HCT116 (cell line): ENCODE results near the gene STMND1. TPM values are rescaled to one million over a fixed set of nuclear protein-coding genes. Genes with fewer than 3 reads are reported as not detected.

Experiments used
- ATAC-seq: fragments of 200-7000 bp; cut with Tn5 transposase; 2 replicates; pipeline ENCODE4 v1.9.1; 2020; ENCODE audit warnings: mild to moderate bottlenecking, moderate library complexity
- BruUV-seq: library from RNA; stranded (reverse); fragments of 400-500 nt; replicated peaks from 2 replicates; lab custom pipeline; 2021; lab: Mats Ljungman, UMichigan
- CTCF ChIA-PET: fragments of 300-600 bp; sonication (Branson Sonifier 250); formaldehyde crosslinking; loops from one replicate; lab custom pipeline; 2021; ENCODE audit warnings: antibody characterized with exemption; lab: Charles Lee
- POLR2A ChIA-PET: fragments of 300-600, 350-600 bp; sonication (Branson Sonifier 250); formaldehyde crosslinking; loops from one replicate; lab custom pipeline; 2021; ENCODE audit warnings: antibody characterized with exemption; lab: Charles Lee
- RAD21 ChIA-PET, 2 experiments: fragments of 300-600 bp; sonication (Branson Sonifier 250); formaldehyde crosslinking; loops; one replicate each; lab custom pipeline; 2023; ENCODE audit warnings: low total read pairs in 2 of 2; ENCODE audit not compliant: uncharacterized antibody in 2 of 2, unreplicated experiment in 2 of 2, low non-redundant PET in 1 of 2; lab: Charles Lee
- DNase-seq: peaks from one replicate; pipeline ENCODE4 v3.0.0-alpha.2; 2010; ENCODE audit warnings: low read depth, low spot score
- H2AFZ ChIP-seq: fragments of 200-600 bp; shearing (Covaris generic), sonication (generic); 2 replicates; pipeline ENCODE4 v1.6.1; 2017; ENCODE audit warnings: low read depth, mixed run types, mixed read lengths, antibody characterized with exemption, low read length; ENCODE audit not compliant: poor library complexity, severe bottlenecking
- H3K27ac ChIP-seq: 2 replicates; pipeline ENCODE4 v1.5.1; 2012; ENCODE audit warnings: low read depth, low read length
- H3K27me3 ChIP-seq: fragments of 200-600 bp; sonication (generic); 2 replicates; pipeline ENCODE4 v1.6.1; 2016; ENCODE audit warnings: mixed run types, low read length, mixed read lengths; ENCODE audit not compliant: insufficient read depth
- H3K36me3 ChIP-seq, 2 experiments: fragments of 200-500 bp in 1 of 2; fragments of 200-600 bp in 1 of 2; sonication (Bioruptor generic) in 1 of 2; sonication (generic) in 1 of 2; 2 replicates each; pipeline versions ENCODE4 v1.5.1 to v1.6.1; 2014 to 2016; ENCODE audit warnings: low read length in 2 of 2, inconsistent platforms in 1 of 2, mixed read lengths in 1 of 2, mixed run types in 1 of 2; ENCODE audit not compliant: insufficient read depth in 2 of 2, control insufficient read depth in 1 of 2
- H3K4me1 ChIP-seq, 2 experiments: fragments of 200-600 bp in 1 of 2; sonication (generic) in 1 of 2; 2 replicates each; pipeline versions ENCODE4 v1.5.1 to v1.6.1; 2012 to 2017; ENCODE audit warnings: low read length in 2 of 2, inconsistent platforms in 1 of 2, mild to moderate bottlenecking in 1 of 2, mixed read lengths in 1 of 2, mixed run types in 1 of 2, moderate library complexity in 1 of 2; ENCODE audit not compliant: insufficient read depth in 2 of 2, control insufficient read depth in 1 of 2
- H3K4me2 ChIP-seq: fragments of 200-600 bp; sonication (generic); 2 replicates; pipeline ENCODE4 v1.6.1; 2017; ENCODE audit warnings: mixed run types, low read length, mixed read lengths
- H3K4me3 ChIP-seq, 2 experiments: fragments of 200-600 bp in 1 of 2; sonication (generic) in 1 of 2; replicated peaks in 1 of 2; 2 replicates each; pipeline ENCODE4 v1.5.1; 2011 to 2016; ENCODE audit warnings: low read length in 2 of 2, control low read depth in 1 of 2, low read depth in 1 of 2, mild to moderate bottlenecking in 1 of 2, mixed read lengths in 1 of 2, mixed run types in 1 of 2
- H3K79me2 ChIP-seq: fragments of 200-600 bp; sonication (generic); 2 replicates; pipeline ENCODE4 v1.6.1; 2017; ENCODE audit warnings: mild to moderate bottlenecking, mixed run types, low read length, moderate library complexity, mixed read lengths; ENCODE audit not compliant: insufficient read depth
- H3K9ac ChIP-seq: fragments of 200-600 bp; sonication (generic); 2 replicates; pipeline ENCODE4 v1.6.1; 2016; ENCODE audit warnings: low read length, mixed read lengths
- H3K9me2 ChIP-seq: fragments of 200-600 bp; sonication (generic), shearing (Covaris generic); 2 replicates; pipeline ENCODE4 v1.6.1; 2017; ENCODE audit warnings: mixed run types, mild to moderate bottlenecking, moderate library complexity; ENCODE audit not compliant: insufficient read depth
- H3K9me3 ChIP-seq, 2 experiments: fragments of 200-500 bp in 1 of 2; fragments of 200-600 bp in 1 of 2; sonication (Bioruptor generic) in 1 of 2; sonication (generic) in 1 of 2; 2 replicates each; pipeline ENCODE4 v1.6.1; 2014 to 2017; ENCODE audit warnings: low read length in 2 of 2, mixed read lengths in 2 of 2, inconsistent platforms in 1 of 2, low read depth in 1 of 2, mild to moderate bottlenecking in 1 of 2, mixed run types in 1 of 2, moderate library complexity in 1 of 2; ENCODE audit not compliant: control insufficient read depth in 1 of 2, insufficient read depth in 1 of 2
- H4K20me1 ChIP-seq: fragments of 200-600 bp; sonication (generic), shearing (Covaris generic); 2 replicates; pipeline ENCODE4 v1.6.1; 2017; ENCODE audit warnings: mixed run types, mild to moderate bottlenecking, moderate library complexity; ENCODE audit not compliant: insufficient read depth
- CBX3 ChIP-seq: IDR thresholded peaks from 2 replicates; pipeline ENCODE4 v1.6.1; 2012; ENCODE audit warnings: low read depth
- CEBPB ChIP-seq: IDR thresholded peaks from 2 replicates; pipeline ENCODE4 v1.6.1; 2012; ENCODE audit warnings: low read depth
- EGR1 ChIP-seq: IDR thresholded peaks from 2 replicates; pipeline ENCODE4 v1.6.1; 2012; ENCODE audit warnings: low read depth
- ELF1 ChIP-seq: IDR thresholded peaks from 2 replicates; pipeline ENCODE4 v1.6.1; 2012; ENCODE audit warnings: low read depth, borderline replicate concordance
- JUND ChIP-seq: IDR thresholded peaks from 2 replicates; pipeline ENCODE4 v1.6.1; 2012
- MAX ChIP-seq: IDR thresholded peaks from 2 replicates; pipeline ENCODE4 v1.6.1; 2012
- POLR2A ChIP-seq: IDR thresholded peaks from 2 replicates; pipeline ENCODE4 v1.7.0; 2011; ENCODE audit warnings: borderline replicate concordance; ENCODE audit not compliant: insufficient read depth, insufficient read length; ENCODE audit errors: extremely low read depth
- SRF ChIP-seq: IDR thresholded peaks from 2 replicates; pipeline ENCODE4 v1.6.1; 2012; ENCODE audit warnings: low read depth
- TCF7L2 ChIP-seq: IDR thresholded peaks from 2 replicates; pipeline ENCODE4 v1.7.0; 2011; ENCODE audit warnings: borderline replicate concordance, inconsistent platforms; ENCODE audit not compliant: insufficient read depth, insufficient read length; ENCODE audit errors: extremely low read depth
- YY1 ChIP-seq: IDR thresholded peaks from 2 replicates; pipeline ENCODE4 v1.6.1; 2011; ENCODE audit warnings: low read length, low read depth, moderate library complexity, mild to moderate bottlenecking; ENCODE audit not compliant: insufficient replicate concordance; ENCODE audit errors: extremely low read depth
- ZBTB33 ChIP-seq: IDR thresholded peaks from 2 replicates; pipeline ENCODE4 v1.6.1; 2011; ENCODE audit warnings: mild to moderate bottlenecking, low read length, moderate library complexity; ENCODE audit not compliant: insufficient replicate concordance; ENCODE audit errors: extremely low read depth
- ZFX ChIP-seq: fragments of 450-650 bp; IDR thresholded peaks from 2 replicates; pipeline ENCODE4 v1.6.1; 2017
- ZNF274 ChIP-seq: fragments of 200-500 bp; sonication (Bioruptor generic); IDR thresholded peaks from 2 replicates; pipeline ENCODE4 v1.6.1; 2014; ENCODE audit warnings: mild to moderate bottlenecking, low read depth, low read length, inconsistent platforms
- intact Hi-C: fragments of 100-400 bp; cut with micrococcal nuclease; formaldehyde crosslinking; loops from 2 replicates; pipeline ENCODE4 v1.10.0; 2022
- total RNA-seq: library from RNA; stranded (reverse); gene quantifications from one replicate; pipeline ENCODE4 v1.2.1, GENCODE V29; 2021; ENCODE audit not compliant: unreplicated experiment
- TF ChIP-seq, protein P1 (sequence below): IDR thresholded peaks from 2 replicates; pipeline ENCODE4 v1.6.1; 2012
- TF ChIP-seq, protein P2 (sequence below): IDR thresholded peaks from 2 replicates; pipeline ENCODE4 v1.6.1; 2012; ENCODE audit warnings: low read depth

The STMND1 gene
- total RNA-seq, 1 experiment from 2014 or later, result not detected

DNA sequence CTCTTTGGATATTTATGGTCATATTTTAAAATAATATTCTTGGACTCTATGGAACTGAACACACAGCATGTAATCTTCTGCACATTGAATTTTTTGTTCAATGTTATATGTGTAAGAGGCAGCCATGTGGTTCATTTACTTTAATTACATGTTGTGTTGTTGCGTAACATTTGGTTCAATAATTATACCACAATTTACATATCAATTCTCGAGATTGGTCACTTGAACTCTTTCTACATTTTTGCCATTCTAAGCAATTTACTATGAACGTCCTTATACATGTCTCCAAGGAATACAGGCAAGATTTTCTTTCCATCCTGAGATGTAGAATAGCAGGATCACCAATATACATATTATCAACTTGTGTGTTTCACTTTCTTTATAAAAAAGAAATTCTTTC is 18.5 kb upstream of the STMND1 start:
- TF ChIP-seq, protein P1, sequence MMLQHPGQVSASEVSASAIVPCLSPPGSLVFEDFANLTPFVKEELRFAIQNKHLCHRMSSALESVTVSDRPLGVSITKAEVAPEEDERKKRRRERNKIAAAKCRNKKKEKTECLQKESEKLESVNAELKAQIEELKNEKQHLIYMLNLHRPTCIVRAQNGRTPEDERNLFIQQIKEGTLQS, result no peak
- no peak for TF ChIP-seq YY1
- TF ChIP-seq ZNF274, result no peak
- no peak for TF ChIP-seq CBX3
- no peak for TF ChIP-seq ELF1
- TF ChIP-seq POLR2A, result no peak
- TF ChIP-seq ZBTB33, result no peak
- TF ChIP-seq CEBPB, result no peak
- TF ChIP-seq SRF, result no peak
- TF ChIP-seq MAX, result no peak
- no peak for TF ChIP-seq ZFX
- TF ChIP-seq JUND, result no peak
- TF ChIP-seq, protein P2, sequence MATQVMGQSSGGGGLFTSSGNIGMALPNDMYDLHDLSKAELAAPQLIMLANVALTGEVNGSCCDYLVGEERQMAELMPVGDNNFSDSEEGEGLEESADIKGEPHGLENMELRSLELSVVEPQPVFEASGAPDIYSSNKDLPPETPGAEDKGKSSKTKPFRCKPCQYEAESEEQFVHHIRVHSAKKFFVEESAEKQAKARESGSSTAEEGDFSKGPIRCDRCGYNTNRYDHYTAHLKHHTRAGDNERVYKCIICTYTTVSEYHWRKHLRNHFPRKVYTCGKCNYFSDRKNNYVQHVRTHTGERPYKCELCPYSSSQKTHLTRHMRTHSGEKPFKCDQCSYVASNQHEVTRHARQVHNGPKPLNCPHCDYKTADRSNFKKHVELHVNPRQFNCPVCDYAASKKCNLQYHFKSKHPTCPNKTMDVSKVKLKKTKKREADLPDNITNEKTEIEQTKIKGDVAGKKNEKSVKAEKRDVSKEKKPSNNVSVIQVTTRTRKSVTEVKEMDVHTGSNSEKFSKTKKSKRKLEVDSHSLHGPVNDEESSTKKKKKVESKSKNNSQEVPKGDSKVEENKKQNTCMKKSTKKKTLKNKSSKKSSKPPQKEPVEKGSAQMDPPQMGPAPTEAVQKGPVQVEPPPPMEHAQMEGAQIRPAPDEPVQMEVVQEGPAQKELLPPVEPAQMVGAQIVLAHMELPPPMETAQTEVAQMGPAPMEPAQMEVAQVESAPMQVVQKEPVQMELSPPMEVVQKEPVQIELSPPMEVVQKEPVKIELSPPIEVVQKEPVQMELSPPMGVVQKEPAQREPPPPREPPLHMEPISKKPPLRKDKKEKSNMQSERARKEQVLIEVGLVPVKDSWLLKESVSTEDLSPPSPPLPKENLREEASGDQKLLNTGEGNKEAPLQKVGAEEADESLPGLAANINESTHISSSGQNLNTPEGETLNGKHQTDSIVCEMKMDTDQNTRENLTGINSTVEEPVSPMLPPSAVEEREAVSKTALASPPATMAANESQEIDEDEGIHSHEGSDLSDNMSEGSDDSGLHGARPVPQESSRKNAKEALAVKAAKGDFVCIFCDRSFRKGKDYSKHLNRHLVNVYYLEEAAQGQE, result no peak
- TF ChIP-seq TCF7L2, result no peak
- TF ChIP-seq EGR1, result no peak
- TF ChIP-seq, all 23 proteins: peak for 0
- H3K79me2 ChIP-seq, result no peaks in the 10 kb centered on the region
- H2AFZ ChIP-seq, result no peak overlapping the region
- ChIA-PET POLR2A (no interaction called here), RAD21 (no interaction called here), CTCF (no interaction called here)
- H3K9me2 ChIP-seq, result no peaks in the 10 kb centered on the region
- no peaks in the 10 kb centered on the region for H3K27me3 ChIP-seq
- H3K4me1 ChIP-seq, result peaks cover 0 to 4% of the 10 kb centered on the region in 2 experiments; a peak in 1 of 4 replicates
- DNase-seq (no peak), ATAC-seq (no peak)
- H3K4me2 ChIP-seq, result no peak overlapping the region
- no peak overlapping the region for H3K9ac ChIP-seq
- H3K4me3 ChIP-seq, result no peak overlapping the region
- no peaks in the 10 kb centered on the region for H3K36me3 ChIP-seq
- intact Hi-C loops, result no loop called here
- BruUV-seq, result no TSS peak
- H3K27ac ChIP-seq, result no peak overlapping the region
- H4K20me1 ChIP-seq, result no peaks in the 10 kb centered on the region
- H3K9me3 ChIP-seq, result no peaks in the 10 kb centered on the region
